BLaER1 treated with 17β-estradiol and CSF1 and Interleukin-3, amounts not matched to agents 10 nM and 100 nM (cell line): ENCODE data around the gene RPUSD1.

Source experiments
- H3K27ac ChIP-seq, 11 experiments: shearing (Covaris generic); formaldehyde crosslinking; 2 replicates each; pipeline ENCODE4 v1.8.1; 2022
- H3K27me3 ChIP-seq, 11 experiments: shearing (Covaris generic); formaldehyde crosslinking; 2 replicates each; pipeline ENCODE4 v1.8.1; 2022
- H3K36me3 ChIP-seq, 11 experiments: shearing (Covaris generic); formaldehyde crosslinking; 2 replicates each; pipeline ENCODE4 v1.8.1; 2022
- H3K4me1 ChIP-seq, 10 experiments: shearing (Covaris generic); formaldehyde crosslinking; 2 replicates each; pipeline ENCODE4 v1.8.1; 2022
- H3K4me2 ChIP-seq, 11 experiments: shearing (Covaris generic); formaldehyde crosslinking; 2 replicates each; pipeline ENCODE4 v1.8.1; 2022
- H3K4me3 ChIP-seq, 10 experiments: shearing (Covaris generic); formaldehyde crosslinking; 2 replicates each; pipeline ENCODE4 v1.8.1; 2022
- H3K9ac ChIP-seq, 11 experiments: shearing (Covaris generic); formaldehyde crosslinking; 2 replicates each; pipeline ENCODE4 v1.8.1; 2022
- H3K9me3 ChIP-seq, 11 experiments: shearing (Covaris generic); formaldehyde crosslinking; replicated peaks in 1 of 11; 2 replicates each; pipeline ENCODE4 v1.8.1; 2022
- H4K20me1 ChIP-seq, 11 experiments: shearing (Covaris generic); formaldehyde crosslinking; 2 replicates each; pipeline ENCODE4 v1.8.1; 2022
- Cebpa-rat ChIP-seq, 11 experiments: shearing (Covaris generic); IDR thresholded peaks; 2 replicates each; pipeline ENCODE4 v1.8.1; 2022

Gene RPUSD1

GRCh38 chr16:788399-789126, 382 bp upstream of the RPUSD1 start, which contains the start of gene CHTF18:
Gene CHTF18 (plus strand): TSS chr16:788620. CDS start chr16:788685, 65 bp downstream.
- Histone ChIP-seq H3K4me3 (peak within 1 kb of the TSS; percentile 87 to 100 (median 97)), H3K9ac (peak within 1 kb of the TSS; percentile 88 to 97 (median 92)), H3K4me1 (peaks cover 31 to 54% (median 45%) of the 10 kb centered on the region in 10 experiments), H3K27me3 (no peaks in the 10 kb centered on the region), H3K27ac (peak within 1 kb of the TSS; percentile 72 to 86 (median 80)), H3K36me3 (peaks cover 10 to 73% (median 59%) of the 10 kb centered on the region in 11 experiments; a peak in 21 of 22 replicates), H4K20me1 (peaks cover 6 to 94% (median 67%) of the 10 kb centered on the region in 11 experiments; a peak in 21 of 22 replicates), H3K9me3 (no peaks in the 10 kb centered on the region), H3K4me2 (peak within 1 kb of the TSS; percentile 92 to 100 (median 99))
- TF ChIP-seq Cebpa-rat (IDR thresholded peaks at IDR 0.05), result no peak

GRCh38 chr16:787321-787966, 737 bp downstream of the RPUSD1 start:
- H4K20me1 ChIP-seq, result peaks cover 6 to 94% (median 72%) of the 10 kb centered on the region in 11 experiments; a peak in 21 of 22 replicates

GRCh38 chr16:785563-786535, 2.3 kb downstream of the RPUSD1 start:
- H3K27me3 ChIP-seq, result peaks cover 0 to 11% (median 0%) of the 10 kb centered on the region in 11 experiments; a peak in 2 of 22 replicates
- H3K9me3 ChIP-seq, result no peaks in the 10 kb centered on the region
- H3K4me3 ChIP-seq, result no peak overlapping the region
- H3K27ac ChIP-seq, result no peak overlapping the region
- H3K4me2 ChIP-seq, result peak overlapping the region in 10 of 11 experiments; percentile 18 to 97 (median 54); a peak in 21 of 22 replicates
- no peak for TF ChIP-seq Cebpa-rat (IDR thresholded peaks at IDR 0.05)
- H4K20me1 ChIP-seq, result peaks cover 6 to 93% (median 69%) of the 10 kb centered on the region in 11 experiments; a peak in 21 of 22 replicates
- peak overlapping the region in 9 of 11 experiments; percentile 15 to 96 (median 92); a peak in 11 of 22 replicates for H3K9ac ChIP-seq
- H3K36me3 ChIP-seq, result peaks cover 10 to 46% (median 32%) of the 10 kb centered on the region in 11 experiments; a peak in 20 of 22 replicates
- H3K4me1 ChIP-seq, result peaks cover 34 to 72% (median 60%) of the 10 kb centered on the region in 10 experiments

More at GRCh38 chr16:787321-787966, 737 bp downstream of the RPUSD1 start:
- Histone ChIP-seq H3K4me1 (peaks cover 31 to 65% (median 56%) of the 10 kb centered on the region in 10 experiments), H3K36me3 (peaks cover 10 to 62% (median 48%) of the 10 kb centered on the region in 11 experiments; a peak in 21 of 22 replicates), H3K4me2 (peak overlapping the region; percentile 92 to 99 (median 97)), H3K4me3 (peak overlapping the region; percentile 84 to 100 (median 97)), H3K27ac (peak overlapping the region; percentile 72 to 86 (median 79)), H3K27me3 (peaks cover 0 to 9% (median 0%) of the 10 kb centered on the region in 11 experiments; a peak in 2 of 22 replicates), H3K9me3 (no peaks in the 10 kb centered on the region), H3K9ac (peak overlapping the region; percentile 88 to 97 (median 92))
- no peak for TF ChIP-seq Cebpa-rat (IDR thresholded peaks at IDR 0.05)

DNA sequence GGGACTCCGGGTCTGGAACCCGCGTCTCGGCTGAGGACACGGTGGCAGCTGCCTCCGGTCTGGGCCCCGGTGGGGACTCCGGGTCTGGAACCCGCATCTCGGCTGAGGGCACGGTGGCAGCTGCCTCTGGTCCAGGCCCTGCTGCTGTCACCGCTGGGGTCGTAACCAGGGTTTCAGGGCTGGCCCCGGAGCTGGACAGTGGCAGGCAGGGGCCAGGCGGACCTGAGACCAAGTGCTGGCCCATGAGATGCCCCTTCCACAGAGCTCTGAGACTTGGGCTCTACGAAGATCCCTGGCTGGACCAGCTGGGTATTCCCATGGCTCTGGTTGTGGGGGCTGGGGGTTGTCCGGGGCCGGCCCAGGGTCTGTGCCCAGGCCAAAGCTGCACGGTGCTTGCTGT, 3.8 kb downstream of the RPUSD1 start:
- H3K9me3 ChIP-seq, result no peaks in the 10 kb centered on the region
- peak overlapping the region in 1 of 11 experiments; percentile 77; a peak in 1 of 22 replicates for H3K4me2 ChIP-seq
- H3K9ac ChIP-seq, result peak overlapping the region in 1 of 11 experiments; percentile 28; a peak in 1 of 22 replicates
- no peak for TF ChIP-seq Cebpa-rat (IDR thresholded peaks at IDR 0.05)
- H3K36me3 ChIP-seq, result peaks cover 8 to 31% (median 22%) of the 10 kb centered on the region in 11 experiments; a peak in 19 of 22 replicates
- peaks cover 0 to 11% (median 0%) of the 10 kb centered on the region in 11 experiments; a peak in 2 of 22 replicates for H3K27me3 ChIP-seq
- H3K27ac ChIP-seq, result no peak overlapping the region
- H4K20me1 ChIP-seq, result peaks cover 6 to 89% (median 55%) of the 10 kb centered on the region in 11 experiments; a peak in 21 of 22 replicates
- peaks cover 30 to 62% (median 52%) of the 10 kb centered on the region in 10 experiments for H3K4me1 ChIP-seq
- H3K4me3 ChIP-seq, result no peak overlapping the region

- no peak for TF ChIP-seq Cebpa-rat (IDR thresholded peaks at IDR 0.05)
- Histone ChIP-seq H3K4me3 (no peak overlapping the region), H4K20me1 (peaks cover 6 to 80% (median 51%) of the 10 kb centered on the region in 11 experiments; a peak in 21 of 22 replicates), H3K36me3 (peaks cover 8 to 31% (median 22%) of the 10 kb centered on the region in 11 experiments; a peak in 19 of 22 replicates), H3K4me1 (peaks cover 23 to 58% (median 50%) of the 10 kb centered on the region in 10 experiments), H3K9ac (peak overlapping the region in 3 of 11 experiments; percentile 10 to 54 (median 38); a peak in 4 of 22 replicates), H3K9me3 (no peaks in the 10 kb centered on the region), H3K4me2 (peak overlapping the region in 9 of 11 experiments; percentile 29 to 77 (median 63); a peak in 16 of 22 replicates), H3K27me3 (peaks cover 0 to 16% (median 0%) of the 10 kb centered on the region in 11 experiments; a peak in 2 of 22 replicates), H3K27ac (no peak overlapping the region)
Observed at GRCh38 chr16:783404-784161, 4.6 kb downstream of the RPUSD1 start.

DNA sequence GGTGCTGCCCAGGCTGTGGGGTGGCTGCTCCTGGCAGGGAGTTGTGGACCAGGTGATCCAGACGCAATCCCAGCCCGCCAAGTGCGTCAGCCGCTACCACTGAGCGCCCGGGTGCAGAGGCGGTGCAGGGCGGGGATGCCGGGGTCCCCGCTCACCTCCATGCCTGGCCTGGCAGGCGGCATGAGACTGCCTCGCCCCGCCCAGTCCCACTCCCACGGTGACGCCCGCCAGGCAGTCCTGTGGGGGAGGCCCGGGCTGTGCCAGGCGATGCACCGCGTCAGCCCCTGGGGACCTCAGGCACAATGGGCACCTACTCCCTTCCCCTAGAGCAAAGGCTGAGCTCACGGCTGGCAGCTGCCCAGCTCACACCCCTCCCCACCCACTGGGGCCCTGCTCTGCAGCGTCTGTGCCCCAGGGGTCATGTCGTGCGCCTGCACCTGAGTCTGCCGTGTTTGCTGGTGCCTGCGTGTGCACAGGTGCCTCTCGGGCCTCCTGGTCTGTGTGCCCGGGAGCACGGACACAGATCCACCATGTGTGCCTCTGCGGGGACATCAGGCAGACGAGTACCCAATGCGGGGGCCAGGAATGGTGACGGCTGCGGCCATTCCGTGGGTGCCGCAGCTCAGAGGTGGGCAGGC, 5.3 kb downstream of the RPUSD1 start:
- Histone ChIP-seq H3K4me2 (peak overlapping the region in 9 of 11 experiments; percentile 29 to 77 (median 63); a peak in 17 of 22 replicates), H3K27ac (no peak overlapping the region)
- TF ChIP-seq Cebpa-rat (IDR thresholded peaks at IDR 0.05), result no peak

More for the DNA sequence above, 5.3 kb downstream of the RPUSD1 start:
- H3K27me3 ChIP-seq, result peaks cover 0 to 22% (median 0%) of the 10 kb centered on the region in 11 experiments; a peak in 4 of 22 replicates
- peaks cover 6 to 79% (median 50%) of the 10 kb centered on the region in 11 experiments; a peak in 21 of 22 replicates for H4K20me1 ChIP-seq
- peak overlapping the region in 4 of 11 experiments; percentile 10 to 54 (median 24); a peak in 5 of 22 replicates for H3K9ac ChIP-seq
- no peaks in the 10 kb centered on the region for H3K9me3 ChIP-seq
- peaks cover 8 to 31% (median 22%) of the 10 kb centered on the region in 11 experiments; a peak in 19 of 22 replicates for H3K36me3 ChIP-seq
- H3K4me3 ChIP-seq, result no peak overlapping the region
- peaks cover 30 to 65% (median 57%) of the 10 kb centered on the region in 10 experiments for H3K4me1 ChIP-seq
